Transverse colon (tissue), 4 donors: ENCODE measurements around the gene MAP1LC3B. TPM values are rescaled to one million over a fixed set of nuclear protein-coding genes. Genes with fewer than 3 reads are reported as not detected.

Experiments
- DNase-seq: peaks from one replicate; pipeline ENCODE4 v3.0.0-alpha.2; 2019
- H3K27ac ChIP-seq, 4 donors: fragments of 200-600 bp; sonication (generic); 2 replicates each; pipeline ENCODE4 v1.5.1; 2016 to 2018; ENCODE audit warnings: inconsistent platforms in 4 of 4
- H3K27me3 ChIP-seq: fragments of 200-600 bp; sonication (generic); 2 replicates; pipeline ENCODE4 v1.5.1; 2017; ENCODE audit warnings: inconsistent platforms
- H3K36me3 ChIP-seq, 4 donors: fragments of 200-600 bp; sonication (generic); 2 replicates each; pipeline ENCODE4 v1.5.1; 2017 to 2019; ENCODE audit warnings: inconsistent platforms in 4 of 4
- H3K4me1 ChIP-seq, 4 donors: fragments of 200-600 bp; sonication (generic); 2 replicates each; pipeline ENCODE4 v1.5.1; 2017 to 2020; ENCODE audit warnings: inconsistent platforms in 4 of 4
- H3K4me3 ChIP-seq, 4 donors: fragments of 200-600 bp; sonication (generic); 1 replicate in 1 of 4; 2 replicates in 3 of 4; pipeline versions ENCODE4 v1.5.1 to v1.6.1; 2017 to 2019; ENCODE audit warnings: inconsistent platforms in 4 of 4
- H3K9me3 ChIP-seq, 2 donors: fragments of 200-600 bp; sonication (generic); 2 replicates each; pipeline ENCODE4 v1.5.1; 2017 to 2019; ENCODE audit warnings: inconsistent platforms in 2 of 2
- EP300 ChIP-seq: sonication (generic); formaldehyde crosslinking; IDR thresholded peaks from one replicate; pipeline ENCODE4 v1.6.1; 2017; ENCODE audit warnings: antibody characterized with exemption, low read depth
- POLR2A ChIP-seq: fragments of 450-650 bp; IDR thresholded peaks from one replicate; pipeline ENCODE4 v1.6.1; 2016; ENCODE audit warnings: antibody characterized with exemption, mild to moderate bottlenecking, moderate library complexity
- POLR2AphosphoS5 ChIP-seq, 3 donors: sonication (generic); formaldehyde crosslinking; IDR thresholded peaks; one replicate each; pipeline ENCODE4 v1.6.1; 2016; ENCODE audit warnings: antibody characterized with exemption in 3 of 3
- WGBS, 2 donors: methylation state at CpG; one replicate each; pipeline ENCODE4 v1.1.5; 2018; ENCODE audit warnings: low coverage in 1 of 2; 5-methylcytosine and 5-hydroxymethylcytosine counted together
- in situ Hi-C, 4 donors: fragments of 200-750 bp; cut with MboI; loops; one replicate each; pipeline versions ENCODE4 v1.15.0 to v1.15.1; 2017; ENCODE audit warnings: low sequenced_read_pairs in 3 of 4, low pct_ligation_motif_present in 1 of 4, low pct_unique_long_range_greater_than_20kb in 1 of 4
- intact Hi-C: fragments of 100-400 bp; cut with DNase I; formaldehyde crosslinking; loops from one replicate; pipeline ENCODE4 v1.15.1; 2023; ENCODE audit warnings: low total_unique reads
- total RNA-seq, 4 donors: library from RNA; depleted of rRNA; stranded (reverse); fragments of >200 nt; gene quantifications; one replicate each; pipeline ENCODE4 v1.1.0, GENCODE V29; 2016
- TF ChIP-seq, protein P1 (sequence below), 5 experiments: fragments of 200-600 bp in 3 of 5; fragments of 450-650 bp in 2 of 5; sonication (generic) in 3 of 5; IDR thresholded peaks; 1 replicate in 2 of 5; 2 replicates in 3 of 5; pipeline ENCODE4 v1.5.1; 2016 to 2017; ENCODE audit warnings: antibody characterized with exemption in 5 of 5, inconsistent platforms in 3 of 5, mild to moderate bottlenecking in 2 of 5, moderate library complexity in 1 of 5

MAP1LC3B gene
- total RNA-seq, 4 donors from 2014 or later = 15.7 to 69.5 (median 39.9) TPM

GRCh38 chr16:87371261-87371866 lies 20.8 kb upstream of the MAP1LC3B start:
- peak overlapping the region in 3 of 4 donors; percentile 12 to 50 (median 44) for H3K27ac ChIP-seq
- no peaks in the 10 kb centered on the region for H3K36me3 ChIP-seq
- H3K4me1 ChIP-seq = peaks cover 7 to 66% (median 31%) of the 10 kb centered on the region in 4 donors
- H3K9me3 ChIP-seq = no peaks in the 10 kb centered on the region
- in situ Hi-C loops = no loop called here
- peak; percentile 16 to 57 (median 52) for TF ChIP-seq POLR2AphosphoS5 (IDR thresholded peaks at IDR 0.05)
- TF ChIP-seq, protein P1, sequence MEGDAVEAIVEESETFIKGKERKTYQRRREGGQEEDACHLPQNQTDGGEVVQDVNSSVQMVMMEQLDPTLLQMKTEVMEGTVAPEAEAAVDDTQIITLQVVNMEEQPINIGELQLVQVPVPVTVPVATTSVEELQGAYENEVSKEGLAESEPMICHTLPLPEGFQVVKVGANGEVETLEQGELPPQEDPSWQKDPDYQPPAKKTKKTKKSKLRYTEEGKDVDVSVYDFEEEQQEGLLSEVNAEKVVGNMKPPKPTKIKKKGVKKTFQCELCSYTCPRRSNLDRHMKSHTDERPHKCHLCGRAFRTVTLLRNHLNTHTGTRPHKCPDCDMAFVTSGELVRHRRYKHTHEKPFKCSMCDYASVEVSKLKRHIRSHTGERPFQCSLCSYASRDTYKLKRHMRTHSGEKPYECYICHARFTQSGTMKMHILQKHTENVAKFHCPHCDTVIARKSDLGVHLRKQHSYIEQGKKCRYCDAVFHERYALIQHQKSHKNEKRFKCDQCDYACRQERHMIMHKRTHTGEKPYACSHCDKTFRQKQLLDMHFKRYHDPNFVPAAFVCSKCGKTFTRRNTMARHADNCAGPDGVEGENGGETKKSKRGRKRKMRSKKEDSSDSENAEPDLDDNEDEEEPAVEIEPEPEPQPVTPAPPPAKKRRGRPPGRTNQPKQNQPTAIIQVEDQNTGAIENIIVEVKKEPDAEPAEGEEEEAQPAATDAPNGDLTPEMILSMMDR (IDR thresholded peaks at IDR 0.05) = no peak
- WGBS, 2 donors = 83 to 94% methylated on average over 10 to 20 of the region's 20 CpGs
- H3K4me3 ChIP-seq = no peak overlapping the region
- intact Hi-C loops = loop anchor here (10.0 kb wide), 1 partner anchor 47 kb away; no protein-coding TSS in a partner anchor
- no peaks in the 10 kb centered on the region for H3K27me3 ChIP-seq
- DNase-seq = no peak

DNA sequence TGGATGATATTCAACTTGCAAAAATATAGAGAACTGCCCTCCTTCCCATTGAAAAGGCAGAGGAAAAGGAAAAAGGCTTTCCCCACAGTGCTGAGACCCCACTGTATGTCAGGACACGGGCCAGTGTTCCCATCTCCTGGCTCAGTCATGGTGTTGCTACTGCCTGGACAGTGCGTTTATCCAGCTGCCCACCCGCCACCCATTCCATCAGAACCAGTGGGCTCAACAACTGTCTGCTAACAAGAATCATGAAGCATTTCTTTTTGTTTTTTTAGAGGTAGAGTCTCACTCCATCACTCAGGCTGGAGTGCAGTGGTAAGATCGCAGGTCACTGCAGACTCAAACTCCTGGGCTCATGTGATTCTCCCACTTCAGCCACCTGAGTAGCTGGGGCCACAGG lies 19.8 kb upstream of the MAP1LC3B start:
- in situ Hi-C loops = no loop called here
- Histone ChIP-seq H3K27me3 (no peaks in the 10 kb centered on the region), H3K36me3 (no peaks in the 10 kb centered on the region), H3K9me3 (no peaks in the 10 kb centered on the region), H3K4me1 (peaks cover 7 to 68% (median 28%) of the 10 kb centered on the region in 4 donors), H3K4me3 (no peak overlapping the region), H3K27ac (peak overlapping the region in 1 of 4 donors; percentile 2)
- intact Hi-C loops = loop anchor here (10.0 kb wide), 1 partner anchor 48 kb away; no protein-coding TSS in a partner anchor
- no peak for TF ChIP-seq POLR2AphosphoS5 (IDR thresholded peaks at IDR 0.05)
- WGBS, 2 donors = 89 to 95% methylated on average over 2 to 4 of the region's 4 CpGs
- DNase-seq = no peak

DNA sequence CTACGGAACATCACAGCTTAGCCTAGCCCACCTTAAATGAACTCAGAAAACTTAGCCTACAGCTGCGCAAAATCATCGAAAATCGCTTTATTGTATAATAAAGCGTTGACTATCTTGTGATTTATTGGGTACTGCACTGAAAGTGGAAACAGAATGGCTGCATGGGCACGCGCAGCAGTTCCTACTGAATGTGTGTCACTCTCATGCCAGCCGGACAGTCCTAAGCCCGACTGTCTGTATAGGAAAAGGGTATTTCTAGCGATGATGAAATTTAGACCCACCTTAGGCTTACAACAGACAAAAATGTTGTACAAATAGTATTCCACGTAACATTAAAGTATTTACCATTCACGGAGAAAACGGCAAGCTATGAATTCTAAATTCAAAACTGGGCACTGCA lies 17.8 kb upstream of the MAP1LC3B start:
- H3K36me3 ChIP-seq = no peaks in the 10 kb centered on the region
- TF ChIP-seq EP300 = no peak
- TF ChIP-seq, protein P1 (IDR thresholded peaks at IDR 0.05) = no peak
- TF ChIP-seq POLR2A = no peak
- no peak for TF ChIP-seq POLR2AphosphoS5 (IDR thresholded peaks at IDR 0.05)
- H3K9me3 ChIP-seq = no peaks in the 10 kb centered on the region
- in situ Hi-C loops = no loop called here
- H3K4me3 ChIP-seq = no peak overlapping the region
- intact Hi-C loops = loop anchor here (10.0 kb wide), 1 partner anchor 50 kb away; no protein-coding TSS in a partner anchor
- 96 to 100% methylated on average over 3 to 13 of the region's 13 CpGs for WGBS, 2 donors
- H3K4me1 ChIP-seq = peaks cover 16 to 70% (median 32%) of the 10 kb centered on the region in 4 donors
- no peak for DNase-seq
- H3K27ac ChIP-seq = no peak overlapping the region
- no peaks in the 10 kb centered on the region for H3K27me3 ChIP-seq

DNA sequence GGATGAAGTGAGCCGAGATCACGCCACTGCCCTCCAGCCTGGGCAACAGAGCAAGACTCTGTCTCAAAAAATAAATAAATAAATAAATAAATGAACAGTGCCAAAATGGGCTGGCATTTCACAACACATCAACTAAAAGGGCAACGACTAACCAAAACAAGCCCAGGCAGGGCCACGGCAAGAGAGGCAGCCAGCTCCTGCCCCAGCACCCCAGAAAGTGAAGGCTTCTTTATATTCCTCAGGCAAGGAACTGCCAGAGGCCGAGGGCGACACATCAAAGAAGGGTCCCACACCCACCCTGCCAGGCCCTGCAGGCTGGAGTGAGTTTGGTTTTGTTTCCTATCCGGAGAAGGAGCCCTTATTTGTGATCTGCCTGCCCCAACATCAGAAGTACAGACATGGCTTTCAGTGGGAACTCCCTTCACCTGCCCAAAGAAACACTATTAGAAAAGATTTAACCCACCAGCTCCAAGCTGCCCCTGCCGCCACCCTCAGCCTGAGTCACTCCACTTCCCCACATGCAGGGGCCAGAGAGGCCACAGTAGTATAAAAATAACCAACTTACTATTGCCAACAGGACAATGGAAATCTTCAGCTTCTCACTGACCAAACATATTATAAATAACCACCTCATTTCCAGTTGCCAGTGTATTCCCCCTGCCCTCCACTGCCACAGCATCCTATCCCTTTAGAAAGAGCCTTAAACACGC lies 16.6 kb upstream of the MAP1LC3B start:
- H3K36me3 ChIP-seq = no peaks in the 10 kb centered on the region
- 66 to 68% methylated on average over 4 to 9 of the region's 9 CpGs for WGBS, 2 donors
- no peaks in the 10 kb centered on the region for H3K27me3 ChIP-seq
- H3K27ac ChIP-seq = peak overlapping the region; percentile 13 to 42 (median 23)
- in situ Hi-C loops (loop anchor here in 1 of 4 donors (5.0 kb wide), 1 partner anchor 53 kb away; no protein-coding TSS in a partner anchor), intact Hi-C loops (loop anchor here (10.0 kb wide), 1 partner anchor 51 kb away; no protein-coding TSS in a partner anchor)
- peaks cover 21 to 70% (median 39%) of the 10 kb centered on the region in 4 donors for H3K4me1 ChIP-seq
- H3K9me3 ChIP-seq = no peaks in the 10 kb centered on the region
- no peak overlapping the region for H3K4me3 ChIP-seq
- no peak for DNase-seq
- TF ChIP-seq, protein P1 (IDR thresholded peaks at IDR 0.05) = no peak
- no peak for TF ChIP-seq POLR2A
